HCT116 (cell line): ENCODE results near the gene TFAP2B. TPM values are rescaled to one million over a fixed set of nuclear protein-coding genes. Genes with fewer than 3 reads are reported as not detected.

Experiments used
- ATAC-seq: fragments of 200-7000 bp; cut with Tn5 transposase; 2 replicates; pipeline ENCODE4 v1.9.1; 2020; ENCODE audit warnings: mild to moderate bottlenecking, moderate library complexity
- BruUV-seq: library from RNA; stranded (reverse); fragments of 400-500 nt; replicated peaks from 2 replicates; lab custom pipeline; 2021; lab: Mats Ljungman, UMichigan
- CTCF ChIA-PET: fragments of 300-600 bp; sonication (Branson Sonifier 250); formaldehyde crosslinking; loops from one replicate; lab custom pipeline; 2021; ENCODE audit warnings: antibody characterized with exemption; lab: Charles Lee
- POLR2A ChIA-PET: fragments of 300-600, 350-600 bp; sonication (Branson Sonifier 250); formaldehyde crosslinking; loops from one replicate; lab custom pipeline; 2021; ENCODE audit warnings: antibody characterized with exemption; lab: Charles Lee
- RAD21 ChIA-PET, 2 experiments: fragments of 300-600 bp; sonication (Branson Sonifier 250); formaldehyde crosslinking; loops; one replicate each; lab custom pipeline; 2023; ENCODE audit warnings: low total read pairs in 2 of 2; ENCODE audit not compliant: uncharacterized antibody in 2 of 2, unreplicated experiment in 2 of 2, low non-redundant PET in 1 of 2; lab: Charles Lee
- DNase-seq: peaks from one replicate; pipeline ENCODE4 v3.0.0-alpha.2; 2010; ENCODE audit warnings: low read depth, low spot score
- H2AFZ ChIP-seq: fragments of 200-600 bp; shearing (Covaris generic), sonication (generic); 2 replicates; pipeline ENCODE4 v1.6.1; 2017; ENCODE audit warnings: low read depth, mixed run types, mixed read lengths, antibody characterized with exemption, low read length; ENCODE audit not compliant: poor library complexity, severe bottlenecking
- H3K27ac ChIP-seq: 2 replicates; pipeline ENCODE4 v1.5.1; 2012; ENCODE audit warnings: low read depth, low read length
- H3K27me3 ChIP-seq: fragments of 200-600 bp; sonication (generic); 2 replicates; pipeline ENCODE4 v1.6.1; 2016; ENCODE audit warnings: mixed run types, low read length, mixed read lengths; ENCODE audit not compliant: insufficient read depth
- H3K36me3 ChIP-seq, 2 experiments: fragments of 200-500 bp in 1 of 2; fragments of 200-600 bp in 1 of 2; sonication (Bioruptor generic) in 1 of 2; sonication (generic) in 1 of 2; 2 replicates each; pipeline versions ENCODE4 v1.5.1 to v1.6.1; 2014 to 2016; ENCODE audit warnings: low read length in 2 of 2, inconsistent platforms in 1 of 2, mixed read lengths in 1 of 2, mixed run types in 1 of 2; ENCODE audit not compliant: insufficient read depth in 2 of 2, control insufficient read depth in 1 of 2
- H3K4me1 ChIP-seq, 2 experiments: fragments of 200-600 bp in 1 of 2; sonication (generic) in 1 of 2; 2 replicates each; pipeline versions ENCODE4 v1.5.1 to v1.6.1; 2012 to 2017; ENCODE audit warnings: low read length in 2 of 2, inconsistent platforms in 1 of 2, mild to moderate bottlenecking in 1 of 2, mixed read lengths in 1 of 2, mixed run types in 1 of 2, moderate library complexity in 1 of 2; ENCODE audit not compliant: insufficient read depth in 2 of 2, control insufficient read depth in 1 of 2
- H3K4me2 ChIP-seq: fragments of 200-600 bp; sonication (generic); 2 replicates; pipeline ENCODE4 v1.6.1; 2017; ENCODE audit warnings: mixed run types, low read length, mixed read lengths
- H3K4me3 ChIP-seq, 2 experiments: fragments of 200-600 bp in 1 of 2; sonication (generic) in 1 of 2; replicated peaks in 1 of 2; 2 replicates each; pipeline ENCODE4 v1.5.1; 2011 to 2016; ENCODE audit warnings: low read length in 2 of 2, control low read depth in 1 of 2, low read depth in 1 of 2, mild to moderate bottlenecking in 1 of 2, mixed read lengths in 1 of 2, mixed run types in 1 of 2
- H3K79me2 ChIP-seq: fragments of 200-600 bp; sonication (generic); 2 replicates; pipeline ENCODE4 v1.6.1; 2017; ENCODE audit warnings: mild to moderate bottlenecking, mixed run types, low read length, moderate library complexity, mixed read lengths; ENCODE audit not compliant: insufficient read depth
- H3K9ac ChIP-seq: fragments of 200-600 bp; sonication (generic); 2 replicates; pipeline ENCODE4 v1.6.1; 2016; ENCODE audit warnings: low read length, mixed read lengths
- H3K9me2 ChIP-seq: fragments of 200-600 bp; sonication (generic), shearing (Covaris generic); 2 replicates; pipeline ENCODE4 v1.6.1; 2017; ENCODE audit warnings: mixed run types, mild to moderate bottlenecking, moderate library complexity; ENCODE audit not compliant: insufficient read depth
- H3K9me3 ChIP-seq, 2 experiments: fragments of 200-500 bp in 1 of 2; fragments of 200-600 bp in 1 of 2; sonication (Bioruptor generic) in 1 of 2; sonication (generic) in 1 of 2; 2 replicates each; pipeline ENCODE4 v1.6.1; 2014 to 2017; ENCODE audit warnings: low read length in 2 of 2, mixed read lengths in 2 of 2, inconsistent platforms in 1 of 2, low read depth in 1 of 2, mild to moderate bottlenecking in 1 of 2, mixed run types in 1 of 2, moderate library complexity in 1 of 2; ENCODE audit not compliant: control insufficient read depth in 1 of 2, insufficient read depth in 1 of 2
- H4K20me1 ChIP-seq: fragments of 200-600 bp; sonication (generic), shearing (Covaris generic); 2 replicates; pipeline ENCODE4 v1.6.1; 2017; ENCODE audit warnings: mixed run types, mild to moderate bottlenecking, moderate library complexity; ENCODE audit not compliant: insufficient read depth
- CBX3 ChIP-seq: IDR thresholded peaks from 2 replicates; pipeline ENCODE4 v1.6.1; 2012; ENCODE audit warnings: low read depth
- CEBPB ChIP-seq: IDR thresholded peaks from 2 replicates; pipeline ENCODE4 v1.6.1; 2012; ENCODE audit warnings: low read depth
- EGR1 ChIP-seq: IDR thresholded peaks from 2 replicates; pipeline ENCODE4 v1.6.1; 2012; ENCODE audit warnings: low read depth
- ELF1 ChIP-seq: IDR thresholded peaks from 2 replicates; pipeline ENCODE4 v1.6.1; 2012; ENCODE audit warnings: low read depth, borderline replicate concordance
- EZH2 ChIP-seq: fragments of 200-600 bp; sonication (generic); IDR thresholded peaks from 2 replicates; pipeline ENCODE4 v1.6.1; 2017; ENCODE audit warnings: antibody characterized with exemption, mixed run types
- FOSL1 ChIP-seq: IDR thresholded peaks from 2 replicates; pipeline ENCODE4 v1.6.1; 2012; ENCODE audit warnings: low read depth
- POLR2A ChIP-seq: IDR thresholded peaks from 2 replicates; pipeline ENCODE4 v1.7.0; 2011; ENCODE audit warnings: borderline replicate concordance; ENCODE audit not compliant: insufficient read depth, insufficient read length; ENCODE audit errors: extremely low read depth
- POLR2AphosphoS5 ChIP-seq: IDR thresholded peaks from 2 replicates; pipeline ENCODE4 v1.6.1; 2011; ENCODE audit warnings: mild to moderate bottlenecking, low read depth, low read length, moderate library complexity
- RAD21 ChIP-seq: IDR thresholded peaks from 2 replicates; pipeline ENCODE4 v1.6.1; 2012; ENCODE audit warnings: low read depth, mild to moderate bottlenecking
- SIN3A ChIP-seq: IDR thresholded peaks from 2 replicates; pipeline ENCODE4 v1.6.1; 2012; ENCODE audit warnings: low read depth
- SP1 ChIP-seq: IDR thresholded peaks from 2 replicates; pipeline ENCODE4 v1.6.1; 2012; ENCODE audit warnings: low read depth
- TCF7L2 ChIP-seq: IDR thresholded peaks from 2 replicates; pipeline ENCODE4 v1.7.0; 2011; ENCODE audit warnings: borderline replicate concordance, inconsistent platforms; ENCODE audit not compliant: insufficient read depth, insufficient read length; ENCODE audit errors: extremely low read depth
- YY1 ChIP-seq: IDR thresholded peaks from 2 replicates; pipeline ENCODE4 v1.6.1; 2011; ENCODE audit warnings: low read length, low read depth, moderate library complexity, mild to moderate bottlenecking; ENCODE audit not compliant: insufficient replicate concordance; ENCODE audit errors: extremely low read depth
- ZNF274 ChIP-seq: fragments of 200-500 bp; sonication (Bioruptor generic); IDR thresholded peaks from 2 replicates; pipeline ENCODE4 v1.6.1; 2014; ENCODE audit warnings: mild to moderate bottlenecking, low read depth, low read length, inconsistent platforms
- intact Hi-C: fragments of 100-400 bp; cut with micrococcal nuclease; formaldehyde crosslinking; loops from 2 replicates; pipeline ENCODE4 v1.10.0; 2022
- total RNA-seq: library from RNA; stranded (reverse); gene quantifications from one replicate; pipeline ENCODE4 v1.2.1, GENCODE V29; 2021; ENCODE audit not compliant: unreplicated experiment
- TF ChIP-seq, protein P1 (sequence below): IDR thresholded peaks from 2 replicates; pipeline ENCODE4 v1.6.1; 2012
- TF ChIP-seq, protein P2 (sequence below): IDR thresholded peaks from 2 replicates; pipeline ENCODE4 v1.6.1; 2011; ENCODE audit warnings: mild to moderate bottlenecking, low read length, moderate library complexity; ENCODE audit not compliant: insufficient replicate concordance; ENCODE audit errors: extremely low read depth
- TF ChIP-seq, protein P3 (sequence below): IDR thresholded peaks from 2 replicates; pipeline ENCODE4 v1.6.1; 2012; ENCODE audit warnings: low read depth
- TF ChIP-seq, protein P4 (sequence below): IDR thresholded peaks from 2 replicates; pipeline ENCODE4 v1.6.1; 2012

The TFAP2B gene
- total RNA-seq, 1 experiment from 2014 or later = not detected

DNA sequence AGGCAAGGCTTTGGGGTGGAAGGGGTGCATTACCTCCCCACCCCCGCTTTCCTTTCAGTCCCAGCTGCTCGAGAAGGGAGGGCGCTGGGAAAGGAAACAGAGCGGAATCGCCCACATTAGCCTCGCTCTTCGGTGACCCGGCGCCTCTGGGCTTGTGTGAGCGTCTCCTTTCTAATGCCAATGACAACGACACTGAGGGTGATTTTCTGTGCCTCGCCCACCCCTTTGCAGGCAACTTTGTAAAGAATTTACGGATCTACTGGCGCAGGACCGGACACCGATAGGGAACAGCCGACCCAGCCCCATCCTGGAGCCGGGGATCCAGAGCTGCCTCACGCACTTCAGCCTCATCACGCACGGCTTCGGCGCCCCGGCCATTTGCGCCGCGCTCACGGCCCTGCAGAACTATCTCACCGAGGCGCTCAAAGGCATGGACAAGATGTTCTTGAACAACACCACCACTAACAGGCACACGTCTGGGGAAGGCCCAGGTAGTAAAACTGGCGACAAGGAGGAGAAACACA, 24.3 kb downstream of the TFAP2B start:
- H4K20me1 ChIP-seq = no peaks in the 10 kb centered on the region
- H3K79me2 ChIP-seq = no peaks in the 10 kb centered on the region
- H3K4me2 ChIP-seq = no peak overlapping the region
- no peaks in the 10 kb centered on the region for H3K4me1 ChIP-seq
- BruUV-seq = no TSS peak
- CTCF ChIA-PET = no interaction called here
- H3K9me3 ChIP-seq = peaks cover 5% of the 10 kb centered on the region in 2 experiments; a peak in 2 of 4 replicates
- H2AFZ ChIP-seq = no peak overlapping the region
- POLR2A ChIA-PET = no interaction called here
- H3K27ac ChIP-seq = no peak overlapping the region
- H3K36me3 ChIP-seq = no peaks in the 10 kb centered on the region
- RAD21 ChIA-PET = no interaction called here
- ATAC-seq (no peak), DNase-seq (no peak)
- H3K9ac ChIP-seq = no peak overlapping the region
- intact Hi-C loops = no loop called here
- H3K27me3 ChIP-seq = no peaks in the 10 kb centered on the region
- no peaks in the 10 kb centered on the region for H3K9me2 ChIP-seq
- no peak overlapping the region for H3K4me3 ChIP-seq
- no peak for TF ChIP-seq SP1
- no peak for TF ChIP-seq RAD21
- TF ChIP-seq POLR2A = no peak
- TF ChIP-seq SIN3A = no peak
- TF ChIP-seq CBX3 = no peak
- TF ChIP-seq, protein P1, sequence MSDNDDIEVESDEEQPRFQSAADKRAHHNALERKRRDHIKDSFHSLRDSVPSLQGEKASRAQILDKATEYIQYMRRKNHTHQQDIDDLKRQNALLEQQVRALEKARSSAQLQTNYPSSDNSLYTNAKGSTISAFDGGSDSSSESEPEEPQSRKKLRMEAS = no peak
- no peak for TF ChIP-seq EGR1
- TF ChIP-seq FOSL1 = no peak
- TF ChIP-seq, protein P2, sequence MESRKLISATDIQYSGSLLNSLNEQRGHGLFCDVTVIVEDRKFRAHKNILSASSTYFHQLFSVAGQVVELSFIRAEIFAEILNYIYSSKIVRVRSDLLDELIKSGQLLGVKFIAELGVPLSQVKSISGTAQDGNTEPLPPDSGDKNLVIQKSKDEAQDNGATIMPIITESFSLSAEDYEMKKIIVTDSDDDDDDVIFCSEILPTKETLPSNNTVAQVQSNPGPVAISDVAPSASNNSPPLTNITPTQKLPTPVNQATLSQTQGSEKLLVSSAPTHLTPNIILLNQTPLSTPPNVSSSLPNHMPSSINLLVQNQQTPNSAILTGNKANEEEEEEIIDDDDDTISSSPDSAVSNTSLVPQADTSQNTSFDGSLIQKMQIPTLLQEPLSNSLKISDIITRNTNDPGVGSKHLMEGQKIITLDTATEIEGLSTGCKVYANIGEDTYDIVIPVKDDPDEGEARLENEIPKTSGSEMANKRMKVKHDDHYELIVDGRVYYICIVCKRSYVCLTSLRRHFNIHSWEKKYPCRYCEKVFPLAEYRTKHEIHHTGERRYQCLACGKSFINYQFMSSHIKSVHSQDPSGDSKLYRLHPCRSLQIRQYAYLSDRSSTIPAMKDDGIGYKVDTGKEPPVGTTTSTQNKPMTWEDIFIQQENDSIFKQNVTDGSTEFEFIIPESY = no peak
- TF ChIP-seq YY1 = no peak
- no peak for TF ChIP-seq EZH2
- no peak for TF ChIP-seq ZNF274
- no peak for TF ChIP-seq CEBPB
- TF ChIP-seq, protein P3, sequence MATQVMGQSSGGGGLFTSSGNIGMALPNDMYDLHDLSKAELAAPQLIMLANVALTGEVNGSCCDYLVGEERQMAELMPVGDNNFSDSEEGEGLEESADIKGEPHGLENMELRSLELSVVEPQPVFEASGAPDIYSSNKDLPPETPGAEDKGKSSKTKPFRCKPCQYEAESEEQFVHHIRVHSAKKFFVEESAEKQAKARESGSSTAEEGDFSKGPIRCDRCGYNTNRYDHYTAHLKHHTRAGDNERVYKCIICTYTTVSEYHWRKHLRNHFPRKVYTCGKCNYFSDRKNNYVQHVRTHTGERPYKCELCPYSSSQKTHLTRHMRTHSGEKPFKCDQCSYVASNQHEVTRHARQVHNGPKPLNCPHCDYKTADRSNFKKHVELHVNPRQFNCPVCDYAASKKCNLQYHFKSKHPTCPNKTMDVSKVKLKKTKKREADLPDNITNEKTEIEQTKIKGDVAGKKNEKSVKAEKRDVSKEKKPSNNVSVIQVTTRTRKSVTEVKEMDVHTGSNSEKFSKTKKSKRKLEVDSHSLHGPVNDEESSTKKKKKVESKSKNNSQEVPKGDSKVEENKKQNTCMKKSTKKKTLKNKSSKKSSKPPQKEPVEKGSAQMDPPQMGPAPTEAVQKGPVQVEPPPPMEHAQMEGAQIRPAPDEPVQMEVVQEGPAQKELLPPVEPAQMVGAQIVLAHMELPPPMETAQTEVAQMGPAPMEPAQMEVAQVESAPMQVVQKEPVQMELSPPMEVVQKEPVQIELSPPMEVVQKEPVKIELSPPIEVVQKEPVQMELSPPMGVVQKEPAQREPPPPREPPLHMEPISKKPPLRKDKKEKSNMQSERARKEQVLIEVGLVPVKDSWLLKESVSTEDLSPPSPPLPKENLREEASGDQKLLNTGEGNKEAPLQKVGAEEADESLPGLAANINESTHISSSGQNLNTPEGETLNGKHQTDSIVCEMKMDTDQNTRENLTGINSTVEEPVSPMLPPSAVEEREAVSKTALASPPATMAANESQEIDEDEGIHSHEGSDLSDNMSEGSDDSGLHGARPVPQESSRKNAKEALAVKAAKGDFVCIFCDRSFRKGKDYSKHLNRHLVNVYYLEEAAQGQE = no peak
- no peak for TF ChIP-seq TCF7L2
- no peak for TF ChIP-seq POLR2AphosphoS5
- TF ChIP-seq ELF1 = no peak
- TF ChIP-seq, protein P4, sequence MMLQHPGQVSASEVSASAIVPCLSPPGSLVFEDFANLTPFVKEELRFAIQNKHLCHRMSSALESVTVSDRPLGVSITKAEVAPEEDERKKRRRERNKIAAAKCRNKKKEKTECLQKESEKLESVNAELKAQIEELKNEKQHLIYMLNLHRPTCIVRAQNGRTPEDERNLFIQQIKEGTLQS = no peak
